HL-60 (cell line): ENCODE data around the gene PIGN.

ENCODE experiments used
- GABPA ChIP-seq: IDR thresholded peaks from 2 replicates; pipeline ENCODE4 v1.6.1; 2012; ENCODE audit warnings: low read depth
- POLR2AphosphoS5 ChIP-seq: IDR thresholded peaks from 2 replicates; pipeline ENCODE4 v1.6.1; 2012; ENCODE audit warnings: low read depth
- REST ChIP-seq: IDR thresholded peaks from 2 replicates; pipeline ENCODE4 v1.6.1; 2012; ENCODE audit warnings: low read depth; ENCODE audit not compliant: insufficient replicate concordance
- SPI1 ChIP-seq: IDR thresholded peaks from 2 replicates; pipeline ENCODE4 v1.6.1; 2012; ENCODE audit warnings: low read depth, mild to moderate bottlenecking, borderline replicate concordance
- TF ChIP-seq, protein P1 (sequence below): IDR thresholded peaks from one replicate; pipeline ENCODE4 v1.5.1; 2011; ENCODE audit warnings: low read length, control low read depth, inconsistent platforms; ENCODE audit not compliant: insufficient read depth

- TF ChIP-seq, protein P1, sequence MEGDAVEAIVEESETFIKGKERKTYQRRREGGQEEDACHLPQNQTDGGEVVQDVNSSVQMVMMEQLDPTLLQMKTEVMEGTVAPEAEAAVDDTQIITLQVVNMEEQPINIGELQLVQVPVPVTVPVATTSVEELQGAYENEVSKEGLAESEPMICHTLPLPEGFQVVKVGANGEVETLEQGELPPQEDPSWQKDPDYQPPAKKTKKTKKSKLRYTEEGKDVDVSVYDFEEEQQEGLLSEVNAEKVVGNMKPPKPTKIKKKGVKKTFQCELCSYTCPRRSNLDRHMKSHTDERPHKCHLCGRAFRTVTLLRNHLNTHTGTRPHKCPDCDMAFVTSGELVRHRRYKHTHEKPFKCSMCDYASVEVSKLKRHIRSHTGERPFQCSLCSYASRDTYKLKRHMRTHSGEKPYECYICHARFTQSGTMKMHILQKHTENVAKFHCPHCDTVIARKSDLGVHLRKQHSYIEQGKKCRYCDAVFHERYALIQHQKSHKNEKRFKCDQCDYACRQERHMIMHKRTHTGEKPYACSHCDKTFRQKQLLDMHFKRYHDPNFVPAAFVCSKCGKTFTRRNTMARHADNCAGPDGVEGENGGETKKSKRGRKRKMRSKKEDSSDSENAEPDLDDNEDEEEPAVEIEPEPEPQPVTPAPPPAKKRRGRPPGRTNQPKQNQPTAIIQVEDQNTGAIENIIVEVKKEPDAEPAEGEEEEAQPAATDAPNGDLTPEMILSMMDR, result no peak
- no peak for TF ChIP-seq SPI1
- no peak for TF ChIP-seq POLR2AphosphoS5
- no peak for TF ChIP-seq REST
- no peak for TF ChIP-seq GABPA
These were observed 21.9 kb downstream of the PIGN start for GRCh38 chr18:62164855-62165487.
